CD4-positive, CD25-positive, alpha-beta regulatory T cell (primary cell): Measurements from ENCODE around the gene PPIAL4G. TPM values are rescaled to one million over a fixed set of nuclear protein-coding genes. Genes with fewer than 3 reads are reported as not detected.
"Not testable (repeated sequence)": the region's sequence is repeated elsewhere in the genome, so short reads cannot be mapped to it uniquely, and the experiment has no call there.

ENCODE experiments used
- ATAC-seq, 2 donors: fragments of 150-1000 bp; cut with Tn5 transposase; one replicate each; pipeline ENCODE4 v1.10.0; 2021; ENCODE audit warnings: low read depth in 2 of 2, moderate number of reproducible peaks in 2 of 2, moderate library complexity in 1 of 2
- DNase-seq, 3 donors: peaks; one replicate each; pipeline versions ENCODE4 v3.0.0 to v3.0.0-alpha.2; 2012 to 2022; ENCODE audit warnings: mixed read lengths in 1 of 3
- H3K27ac ChIP-seq: one replicate; pipeline ENCODE4 v1.7.0; 2013; ENCODE audit warnings: mild to moderate bottlenecking, low read length; ENCODE audit not compliant: insufficient read depth, poor library complexity, severe bottlenecking
- H3K27me3 ChIP-seq: one replicate; pipeline ENCODE4 v1.7.0; 2013; ENCODE audit warnings: low read length; ENCODE audit not compliant: control insufficient read depth, insufficient read depth
- H3K36me3 ChIP-seq: one replicate; pipeline ENCODE4 v1.7.0; 2013; ENCODE audit warnings: mild to moderate bottlenecking, low read length, moderate library complexity; ENCODE audit not compliant: control insufficient read depth, insufficient read depth
- H3K4me1 ChIP-seq: 2 replicates; pipeline ENCODE4 v1.7.0; 2013; ENCODE audit warnings: mild to moderate bottlenecking, low read length; ENCODE audit not compliant: insufficient read depth, control insufficient read depth, poor library complexity, severe bottlenecking
- H3K4me3 ChIP-seq: one replicate; pipeline ENCODE4 v1.7.0; 2013; ENCODE audit warnings: low read depth, mild to moderate bottlenecking, low read length, moderate library complexity
- H3K9me3 ChIP-seq, 2 experiments: 1 replicate in 1 of 2; 2 replicates in 1 of 2; pipeline ENCODE4 v1.7.0; 2013; ENCODE audit warnings: low read length in 2 of 2, mild to moderate bottlenecking in 1 of 2, moderate library complexity in 1 of 2; ENCODE audit not compliant: control insufficient read depth in 2 of 2
- H3K27ac Mint-ChIP-seq, 3 donors: one replicate each; pipeline ENCODE4 v1.8.0; 2020 to 2022; ENCODE audit warnings: mild to moderate bottlenecking in 3 of 3, mixed read lengths in 3 of 3, moderate library complexity in 2 of 3
- H3K27me3 Mint-ChIP-seq: one replicate; pipeline ENCODE4 v1.8.0; 2022; ENCODE audit warnings: mild to moderate bottlenecking, mixed read lengths
- H3K36me3 Mint-ChIP-seq: one replicate; pipeline ENCODE4 v1.8.0; 2020; ENCODE audit warnings: mixed read lengths
- H3K4me1 Mint-ChIP-seq, 4 donors: one replicate each; pipeline ENCODE4 v1.8.0; 2020 to 2022; ENCODE audit warnings: mixed read lengths in 4 of 4, mild to moderate bottlenecking in 1 of 4
- H3K4me3 Mint-ChIP-seq, 4 donors: one replicate each; pipeline ENCODE4 v1.8.0; 2020 to 2022; ENCODE audit warnings: mild to moderate bottlenecking in 4 of 4, mixed read lengths in 4 of 4, moderate library complexity in 3 of 4
- H3K9me3 Mint-ChIP-seq, 7 donors: one replicate each; pipeline ENCODE4 v1.8.0; 2020 to 2022; ENCODE audit warnings: mixed read lengths in 7 of 7, mild to moderate bottlenecking in 3 of 7, moderate library complexity in 2 of 7
- polyA plus RNA-seq, 4 donors: library from polyadenylated mRNA; unstranded; fragments of 300-500 nt; fragmentation: Illumina TruSeq; gene quantifications; one replicate each; pipeline ENCODE4 v1.2.3, GENCODE V29; 2021
- total RNA-seq: library from RNA; stranded (reverse); gene quantifications from one replicate; pipeline ENCODE4 v1.2.3, GENCODE V29; 2022

PPIAL4G gene
- total and polyA plus RNA-seq, 5 donors from 2014 or later: 0.20 TPM; not detected in 4

GRCh38 chr1:148522072-148522471 lies 39.0 kb upstream of the PPIAL4G start:
- ATAC-seq: peak; percentile 60 to 68
- H3K27me3 Mint-ChIP-seq, H3K4me1 Mint-ChIP-seq, H3K9me3 Mint-ChIP-seq, H3K9me3 ChIP-seq, H3K27me3 ChIP-seq, H3K36me3 ChIP-seq, H3K36me3 Mint-ChIP-seq, H3K4me1 ChIP-seq: not testable (repeated sequence)
- Histone ChIP-seq H3K27ac (peak overlapping the region; percentile 73), H3K4me3 (peak overlapping the region; percentile 19)
- Mint-ChIP-seq H3K27ac (peak overlapping the region; percentile 96 to 99 (median 96)), H3K4me3 (peak overlapping the region; percentile 87 to 99 (median 94))
- peak; percentile 72 to 93 (median 83) for DNase-seq

GRCh38 chr1:148514310-148514709 lies 31.2 kb upstream of the PPIAL4G start:
- not testable (repeated sequence) for H3K36me3 ChIP-seq, ATAC-seq, H3K36me3 Mint-ChIP-seq, H3K27ac ChIP-seq, H3K4me1 ChIP-seq, H3K27ac Mint-ChIP-seq, H3K9me3 Mint-ChIP-seq, H3K27me3 ChIP-seq, H3K9me3 ChIP-seq, H3K27me3 Mint-ChIP-seq, H3K4me3 Mint-ChIP-seq, H3K4me3 ChIP-seq, DNase-seq
- H3K4me1 Mint-ChIP-seq: peaks cover 0 to 11% (median 4%) of the 10 kb centered on the region in 4 donors

GRCh38 chr1:148512571-148513184 lies 29.6 kb upstream of the PPIAL4G start:
- H3K36me3 ChIP-seq, H3K4me3 ChIP-seq, H3K27ac Mint-ChIP-seq, H3K36me3 Mint-ChIP-seq, ATAC-seq, H3K27me3 Mint-ChIP-seq, H3K27ac ChIP-seq, H3K4me3 Mint-ChIP-seq, H3K9me3 Mint-ChIP-seq, H3K4me1 ChIP-seq, H3K9me3 ChIP-seq, H3K27me3 ChIP-seq: not testable (repeated sequence)
- peak in 1 of 3 donors; percentile 14 for DNase-seq
- H3K4me1 Mint-ChIP-seq: peaks cover 0 to 11% (median 4%) of the 10 kb centered on the region in 4 donors

- not testable (repeated sequence) for H3K36me3 Mint-ChIP-seq, H3K9me3 Mint-ChIP-seq, DNase-seq
Observed at GRCh38 chr1:148493933-148494332, 10.8 kb upstream of the PPIAL4G start.

GRCh38 chr1:148481134-148481533 lies 2.0 kb downstream of the PPIAL4G start:
- peak overlapping the region in 1 of 4 donors; percentile 8 for H3K4me3 Mint-ChIP-seq

More at GRCh38 chr1:148493933-148494332, 10.8 kb upstream of the PPIAL4G start:
- H3K4me1 ChIP-seq, H3K4me3 Mint-ChIP-seq, H3K4me3 ChIP-seq, H3K9me3 ChIP-seq, H3K4me1 Mint-ChIP-seq, H3K27ac Mint-ChIP-seq, H3K27me3 Mint-ChIP-seq, H3K27me3 ChIP-seq, H3K27ac ChIP-seq, H3K36me3 ChIP-seq, ATAC-seq: not testable (repeated sequence)

GRCh38 chr1:148459694-148460093 lies 23.4 kb downstream of the PPIAL4G start:
- H3K27me3 ChIP-seq, H3K9me3 Mint-ChIP-seq, H3K4me1 ChIP-seq, H3K27me3 Mint-ChIP-seq, H3K36me3 Mint-ChIP-seq, H3K9me3 ChIP-seq, ATAC-seq, H3K4me3 ChIP-seq, H3K4me1 Mint-ChIP-seq, H3K36me3 ChIP-seq: not testable (repeated sequence)
- peak overlapping the region; percentile 51 to 72 (median 62) for H3K4me3 Mint-ChIP-seq
- peak in 1 of 3 donors; percentile 11 for DNase-seq
- H3K27ac Mint-ChIP-seq: peak overlapping the region in 1 of 3 donors; percentile 69
- peak overlapping the region; percentile 91 for H3K27ac ChIP-seq

More at GRCh38 chr1:148481134-148481533, 2.0 kb downstream of the PPIAL4G start:
- not testable (repeated sequence) for H3K27ac ChIP-seq, H3K27me3 Mint-ChIP-seq, ATAC-seq, H3K27me3 ChIP-seq, H3K9me3 Mint-ChIP-seq, H3K27ac Mint-ChIP-seq, H3K36me3 ChIP-seq, H3K4me3 ChIP-seq, H3K9me3 ChIP-seq, H3K36me3 Mint-ChIP-seq, H3K4me1 ChIP-seq
- peak in 1 of 3 donors; percentile 32 for DNase-seq
- H3K4me1 Mint-ChIP-seq: peaks cover 0 to 12% (median 1%) of the 10 kb centered on the region in 4 donors

GRCh38 chr1:148458901-148459581 lies 24.1 kb downstream of the PPIAL4G start:
- peak; percentile 25 to 57 (median 41) for DNase-seq
- H3K36me3 ChIP-seq, H3K9me3 Mint-ChIP-seq, H3K4me3 ChIP-seq, H3K9me3 ChIP-seq, H3K4me1 ChIP-seq, ATAC-seq, H3K27me3 Mint-ChIP-seq, H3K36me3 Mint-ChIP-seq, H3K4me1 Mint-ChIP-seq, H3K27me3 ChIP-seq: not testable (repeated sequence)
- H3K27ac ChIP-seq: peak overlapping the region; percentile 91
- peak overlapping the region; percentile 58 to 98 (median 82) for H3K4me3 Mint-ChIP-seq
- H3K27ac Mint-ChIP-seq: peak overlapping the region in 2 of 3 donors; percentile 84 to 94

GRCh38 chr1:148458398-148458797 lies 24.7 kb downstream of the PPIAL4G start:
- H3K4me3 ChIP-seq: peak overlapping the region; percentile 26
- H3K27me3 ChIP-seq, H3K9me3 Mint-ChIP-seq, H3K36me3 ChIP-seq, H3K4me1 Mint-ChIP-seq, ATAC-seq, H3K36me3 Mint-ChIP-seq, H3K4me1 ChIP-seq, H3K9me3 ChIP-seq, H3K27me3 Mint-ChIP-seq: not testable (repeated sequence)
- H3K27ac ChIP-seq: peak overlapping the region; percentile 91
- peak overlapping the region; percentile 94 to 98 (median 98) for H3K27ac Mint-ChIP-seq
- DNase-seq: peak in 2 of 3 donors; percentile 57 to 81
- peak overlapping the region; percentile 95 to 98 (median 98) for H3K4me3 Mint-ChIP-seq
